NCI-H1436 (cell line): Measurements from ENCODE around the gene CACNA1H.

Experiments
- DNase-seq: peaks from one replicate; lab custom pipeline; 2025; lab: John Stamatoyannopoulos, UW

The CACNA1H gene

DNA sequence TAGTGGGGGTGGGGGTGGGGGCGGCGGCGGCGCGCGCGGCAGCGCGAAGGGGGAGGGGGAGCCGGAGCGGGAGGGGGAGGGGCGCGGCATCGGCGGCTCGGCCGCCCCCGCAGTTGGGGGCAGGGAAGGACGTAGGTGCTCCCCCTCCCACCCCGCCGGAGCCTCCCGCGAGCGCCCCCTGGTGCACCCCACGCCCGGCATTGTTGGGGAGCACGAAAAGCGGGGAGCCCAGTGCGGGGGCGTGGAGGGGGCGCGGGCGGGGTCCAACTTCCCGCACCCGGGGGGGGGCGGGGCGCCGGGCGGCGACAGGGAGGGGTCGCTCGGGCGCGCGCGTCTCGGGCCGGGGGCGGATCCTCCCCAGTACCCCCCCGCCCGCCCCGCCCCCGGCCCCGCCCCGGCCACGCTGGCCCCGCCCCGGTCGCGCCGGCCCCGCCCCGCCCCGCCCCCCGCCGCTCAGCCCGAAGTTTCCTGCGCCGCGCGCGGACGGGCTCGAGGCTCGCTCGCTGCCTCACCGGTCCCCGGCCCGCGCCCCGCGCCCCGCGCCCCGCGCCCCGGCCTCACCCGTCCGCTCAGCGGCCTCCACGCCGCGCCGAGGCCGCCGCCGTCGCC is at the start of gene CACNA1H:
CACNA1H (plus strand) TSS at position 456 of the 609 bp plus-strand sequence. CDS start 632 bp downstream, outside the sequence.
- DNase-seq, result peak; percentile 40

DNA sequence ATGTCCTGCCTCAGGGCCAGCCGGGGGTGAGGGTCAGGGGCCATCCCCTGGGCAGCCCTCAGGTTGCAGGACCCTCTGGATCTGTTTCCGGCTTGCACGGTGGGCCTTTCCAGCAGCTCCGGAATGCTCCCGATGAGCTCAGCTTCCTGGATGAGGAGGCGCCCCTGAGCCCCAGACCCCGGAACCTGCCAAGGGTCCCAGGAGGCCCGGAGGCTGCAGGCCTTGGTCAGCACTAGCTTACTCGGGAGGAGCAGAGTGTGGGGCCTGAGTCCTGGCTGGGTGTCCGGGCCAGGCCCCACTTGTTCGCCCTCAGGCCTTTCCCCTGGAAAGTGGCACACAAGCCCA is 49.3 kb upstream of the CACNA1H start:
- no peak for DNase-seq

DNA sequence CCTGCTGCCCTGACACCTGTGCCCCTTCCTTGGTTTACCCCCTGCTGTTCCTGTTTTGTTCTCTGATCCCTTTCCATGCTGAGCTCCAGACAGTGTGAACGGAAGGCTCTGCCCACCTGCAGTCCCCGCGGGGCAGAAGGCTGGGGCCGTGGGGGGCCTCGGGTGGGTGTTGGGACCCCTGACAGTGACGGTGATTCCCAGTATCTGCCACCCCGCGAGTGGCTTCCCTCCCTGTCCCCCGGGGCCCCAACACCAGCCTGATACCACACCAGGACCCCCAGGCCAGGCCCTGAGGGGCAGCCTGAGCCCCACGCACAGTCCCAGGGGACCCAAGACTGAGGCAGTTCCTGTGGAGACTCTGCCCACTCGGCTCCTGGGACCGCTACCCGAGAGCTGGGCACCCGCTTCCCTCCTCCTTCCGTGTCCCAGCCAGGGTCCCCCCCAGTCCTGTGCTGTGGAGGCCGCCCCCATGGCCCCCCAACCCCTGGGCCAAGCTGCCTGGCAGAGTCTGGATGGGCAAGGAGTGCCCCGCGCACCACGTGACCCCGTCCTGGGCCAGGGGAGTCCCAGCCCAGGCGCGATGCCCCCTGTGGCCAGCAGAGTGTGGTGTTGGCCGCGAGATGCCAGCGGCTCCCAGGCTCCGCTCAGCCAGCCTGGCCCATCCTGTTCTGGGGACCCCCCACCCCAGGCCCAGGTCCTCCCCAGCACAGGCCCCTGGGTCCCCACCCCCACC is 46.9 kb upstream of the CACNA1H start:
- DNase-seq, result peak; percentile 57

DNA sequence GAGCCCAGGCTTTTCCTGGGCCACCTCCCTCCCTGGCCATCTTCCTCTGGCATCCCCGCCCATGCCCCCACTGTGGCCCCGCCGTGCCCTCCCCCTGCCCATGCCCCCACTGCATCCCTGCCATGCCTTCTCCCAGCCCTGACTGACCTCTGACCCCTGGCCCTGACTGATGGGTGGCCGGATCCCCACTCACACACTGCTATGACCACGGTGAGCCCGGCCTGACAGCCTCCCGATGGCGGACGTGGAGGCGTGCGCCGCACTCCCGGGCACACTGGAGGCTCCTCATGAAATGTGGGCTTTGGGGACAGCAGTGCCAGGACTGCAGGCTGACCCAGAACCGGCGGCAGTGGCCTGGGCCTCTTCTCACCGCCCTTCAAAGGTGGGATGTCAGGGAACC is 46.2 kb upstream of the CACNA1H start:
- DNase-seq, result no peak

DNA sequence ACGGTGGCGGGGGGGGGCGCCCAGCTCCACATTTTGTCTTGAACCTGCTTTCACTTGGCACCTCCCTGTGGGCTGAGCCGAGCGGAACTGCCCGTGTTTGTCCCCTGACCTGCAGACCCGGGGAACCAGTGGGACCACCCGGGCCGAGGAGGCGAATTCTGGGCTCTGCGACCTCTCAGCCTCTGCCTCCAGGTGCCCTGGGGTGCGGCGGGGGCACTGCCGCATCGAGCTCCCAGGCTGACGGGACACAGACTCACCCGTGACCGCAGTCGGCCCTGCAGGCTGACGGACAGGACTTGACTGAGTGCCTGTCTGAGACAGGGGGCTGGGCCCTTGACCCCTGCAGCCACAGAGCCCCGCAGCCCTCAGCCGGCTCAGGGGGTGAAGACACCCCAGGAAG is 45.8 kb upstream of the CACNA1H start:
- DNase-seq, result no peak

DNA sequence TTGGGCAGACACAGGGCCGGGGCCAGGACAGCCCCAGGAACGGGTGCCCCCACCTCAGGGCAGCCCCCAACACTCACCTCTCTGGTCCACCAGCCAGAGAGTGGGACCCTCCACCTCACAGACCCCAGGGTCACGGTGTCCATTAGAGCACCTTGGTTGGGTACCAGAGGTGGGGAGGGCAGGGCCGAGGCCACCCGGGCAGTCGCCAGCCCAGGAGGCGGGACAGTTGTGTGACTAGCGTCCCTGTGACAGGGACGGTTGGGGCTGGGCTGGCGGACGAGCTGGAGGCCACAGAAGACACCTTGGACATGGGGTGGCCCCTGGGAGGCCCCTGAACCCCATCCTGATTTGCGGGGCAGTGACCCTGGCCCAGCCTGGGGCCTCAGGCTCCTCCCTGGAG is 45.2 kb upstream of the CACNA1H start:
- DNase-seq, result no peak

DNA sequence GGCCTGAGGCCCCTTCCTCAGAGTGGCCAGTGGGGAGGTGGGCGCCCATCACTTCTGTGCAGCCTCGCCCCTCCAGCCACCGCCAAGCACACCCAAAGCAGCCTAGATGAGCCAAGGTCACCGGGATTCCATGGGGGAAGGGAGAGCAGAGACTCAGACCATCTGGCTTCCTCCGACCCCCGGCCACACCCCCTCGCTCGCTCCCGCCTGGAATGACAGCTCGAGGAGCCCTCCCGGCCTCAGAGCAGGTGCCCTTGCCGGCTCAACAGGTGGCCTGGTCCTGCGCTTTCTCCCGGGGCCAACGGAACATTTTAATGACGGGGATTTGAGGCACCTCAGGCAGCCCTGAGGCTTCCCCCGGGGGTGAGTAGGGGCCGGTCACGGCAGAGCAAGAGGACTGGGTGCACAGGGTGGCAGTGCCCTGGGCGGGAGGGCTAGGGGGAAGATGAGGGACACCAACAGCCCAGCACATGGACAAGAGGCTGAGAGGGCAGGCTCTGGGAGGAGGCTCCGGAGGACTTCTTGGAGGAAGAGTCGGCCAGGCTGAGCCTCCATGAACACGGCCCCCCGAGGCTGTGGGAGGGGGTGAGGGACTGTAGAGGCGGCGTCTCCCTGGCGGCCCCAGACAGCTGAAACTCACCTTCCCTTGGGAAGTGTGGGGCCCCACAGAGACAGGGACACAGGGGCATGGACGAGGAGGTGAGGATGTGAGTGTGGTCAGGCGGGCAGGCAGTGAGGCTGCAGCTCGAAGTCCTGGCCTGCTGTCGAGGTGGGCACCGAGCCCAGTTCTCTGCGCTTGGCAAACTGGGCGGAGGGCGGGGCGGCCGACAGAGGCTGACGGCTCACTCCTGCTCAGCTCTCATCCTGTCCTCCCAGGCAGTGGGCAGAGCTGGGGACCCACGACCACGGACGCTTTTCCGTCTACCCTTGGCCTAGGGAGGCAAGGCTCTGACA is 44.3 kb upstream of the CACNA1H start:
- DNase-seq, result no peak

DNA sequence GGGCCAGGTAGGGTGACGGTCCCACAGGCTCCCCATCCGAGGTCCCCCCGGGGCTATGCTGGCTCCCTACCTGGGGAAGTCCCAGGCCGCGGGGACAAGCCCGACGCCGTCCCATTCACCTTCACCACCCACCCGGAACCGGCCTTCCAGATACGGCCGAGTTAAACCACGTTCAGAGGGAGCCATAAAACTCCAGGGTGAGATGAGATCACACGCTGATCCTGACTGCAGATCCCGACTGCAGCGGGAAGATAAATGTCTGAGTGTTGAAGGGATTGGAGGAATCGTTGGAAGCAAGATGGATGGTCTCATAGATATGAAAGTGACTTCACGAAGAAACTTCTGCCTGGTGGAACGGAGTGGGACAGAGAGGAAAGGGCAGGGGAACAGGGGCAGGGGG is 43.3 kb upstream of the CACNA1H start:
- no peak for DNase-seq

DNA sequence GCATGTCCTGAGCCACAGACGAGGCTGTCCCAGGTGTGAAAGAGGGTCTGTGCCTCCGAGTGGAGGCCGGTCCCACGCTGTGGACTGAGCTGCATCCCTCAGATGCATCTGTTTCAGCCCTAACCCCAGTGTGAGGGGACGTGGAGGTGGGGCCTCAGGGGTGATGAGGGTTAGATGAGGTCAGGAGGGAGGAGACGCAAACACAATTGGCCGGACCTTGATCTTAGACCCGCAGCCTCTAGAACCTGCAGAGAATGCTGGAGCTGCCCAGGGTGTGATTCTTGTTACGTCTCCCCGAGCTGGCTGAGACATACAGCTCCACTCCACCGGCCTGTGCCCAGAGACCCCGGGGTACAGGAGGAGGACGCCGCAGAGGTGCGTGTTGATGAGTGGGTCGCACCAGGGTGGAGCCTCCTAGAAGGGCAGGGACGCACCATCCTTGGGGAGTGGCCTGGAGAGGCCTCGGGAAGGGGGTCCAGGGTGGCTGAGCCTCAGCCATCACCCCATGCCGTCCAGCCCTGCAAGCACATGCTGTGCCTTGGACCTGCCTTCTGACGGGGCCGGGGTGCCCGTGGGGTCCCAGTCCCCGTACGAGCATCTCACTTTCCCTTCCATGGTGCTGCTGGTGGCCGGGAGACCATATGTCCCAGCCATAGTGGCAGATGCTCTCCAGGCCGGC is 40.3 kb upstream of the CACNA1H start:
- DNase-seq, result no peak

DNA sequence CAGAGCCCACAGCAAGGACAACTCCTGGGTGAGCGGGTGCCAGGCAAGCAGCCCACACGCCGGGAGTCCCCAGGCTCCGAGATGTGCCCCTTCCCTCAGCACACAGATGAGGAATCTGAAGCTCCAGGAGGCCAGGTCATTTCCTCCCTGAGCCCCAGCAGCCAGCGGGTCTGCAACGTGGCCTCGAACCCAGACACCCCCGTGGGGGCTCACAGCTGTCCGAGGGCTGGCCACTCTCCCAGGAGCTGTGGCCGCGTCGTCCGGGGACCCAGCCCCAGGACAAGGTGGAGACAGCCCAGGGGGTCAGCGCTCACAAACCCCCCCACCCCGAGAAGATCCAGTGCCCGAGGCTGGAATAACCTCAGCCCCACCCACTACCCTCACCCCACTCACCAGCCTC is 39.4 kb upstream of the CACNA1H start:
- no peak for DNase-seq

DNA sequence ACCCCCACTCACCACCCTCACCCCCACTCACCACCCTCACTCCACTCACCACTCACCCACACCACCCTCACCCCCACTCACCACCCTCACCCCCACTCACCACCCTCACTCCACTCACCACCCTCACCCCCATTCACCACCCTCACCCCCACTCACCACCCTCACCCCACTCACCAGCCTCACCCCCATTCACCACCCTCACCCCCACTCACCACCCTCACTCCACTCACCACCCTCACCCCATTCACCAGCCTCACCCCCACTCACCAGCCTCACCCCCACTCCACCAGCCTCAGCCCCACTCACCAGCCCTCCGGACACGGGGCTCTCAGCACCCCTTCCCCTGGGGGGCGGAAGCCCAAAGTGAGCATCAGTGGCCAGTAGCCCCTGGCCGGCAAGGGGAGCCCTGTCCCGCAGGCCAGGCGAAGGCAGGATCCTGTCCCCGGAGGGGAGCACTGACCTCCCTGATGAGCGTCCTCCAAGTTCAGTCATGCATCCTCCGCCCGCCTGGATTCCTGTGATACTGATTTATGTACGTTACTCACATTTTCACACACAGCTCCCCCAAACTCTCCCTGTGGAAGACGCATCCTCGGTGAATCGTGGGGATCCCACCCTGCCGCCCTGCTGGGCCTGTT is 38.9 kb upstream of the CACNA1H start:
- DNase-seq, result no peak

DNA sequence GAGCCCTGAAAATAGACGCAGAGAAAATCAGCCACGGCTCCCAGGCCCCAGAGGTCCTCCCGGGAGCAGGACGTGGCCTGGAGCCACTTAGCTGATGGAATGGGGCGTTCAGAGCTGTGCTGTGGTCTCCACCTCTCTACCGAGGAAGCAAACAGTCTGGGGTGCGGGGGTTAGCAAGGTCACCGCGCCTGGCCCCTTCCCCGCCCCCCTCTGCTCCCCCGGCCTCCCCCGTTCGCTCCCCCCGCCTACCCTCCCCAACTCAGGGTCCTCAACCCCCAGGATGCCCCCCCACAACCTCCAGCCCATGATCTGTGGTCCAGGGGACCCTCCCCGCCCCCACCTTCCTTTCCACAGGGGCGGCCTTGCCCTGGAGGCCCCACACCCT is 36.2 kb upstream of the CACNA1H start:
- no peak for DNase-seq

DNA sequence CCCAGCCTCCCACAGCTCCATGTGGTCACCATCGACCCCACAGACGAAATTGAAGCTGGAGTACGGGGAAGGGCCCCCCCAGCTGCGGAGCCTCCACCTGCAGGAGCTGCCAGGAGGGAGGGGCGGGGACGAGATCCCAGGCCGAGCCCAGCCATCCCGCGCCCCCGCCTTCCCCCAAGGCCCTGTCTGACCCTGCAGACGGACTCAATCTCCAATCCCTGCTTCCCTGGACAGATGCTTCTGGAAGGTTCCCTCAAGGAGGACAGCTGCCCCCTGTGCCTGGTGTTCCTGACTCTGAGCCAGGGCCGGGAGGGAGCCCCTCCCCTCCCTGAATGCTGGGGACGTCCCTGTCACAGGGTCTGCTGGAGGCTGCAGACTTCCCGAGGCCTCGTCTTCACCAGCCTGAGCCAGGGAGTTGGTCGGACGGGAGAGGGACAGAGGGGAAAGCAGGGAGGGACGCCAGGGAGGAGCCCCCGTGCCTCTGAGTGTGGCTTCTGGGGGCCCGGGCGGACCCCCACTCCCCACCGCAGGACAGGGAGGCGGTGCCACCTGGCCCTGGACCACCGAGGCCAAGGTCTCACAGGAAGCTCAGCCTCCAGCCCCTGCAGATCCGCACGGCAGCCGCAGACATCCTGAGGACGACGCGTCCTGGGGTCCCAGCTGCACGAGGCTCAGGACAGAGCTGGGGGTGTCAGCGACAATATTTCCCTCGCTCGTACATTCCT is 35.6 kb upstream of the CACNA1H start:
- no peak for DNase-seq

DNA sequence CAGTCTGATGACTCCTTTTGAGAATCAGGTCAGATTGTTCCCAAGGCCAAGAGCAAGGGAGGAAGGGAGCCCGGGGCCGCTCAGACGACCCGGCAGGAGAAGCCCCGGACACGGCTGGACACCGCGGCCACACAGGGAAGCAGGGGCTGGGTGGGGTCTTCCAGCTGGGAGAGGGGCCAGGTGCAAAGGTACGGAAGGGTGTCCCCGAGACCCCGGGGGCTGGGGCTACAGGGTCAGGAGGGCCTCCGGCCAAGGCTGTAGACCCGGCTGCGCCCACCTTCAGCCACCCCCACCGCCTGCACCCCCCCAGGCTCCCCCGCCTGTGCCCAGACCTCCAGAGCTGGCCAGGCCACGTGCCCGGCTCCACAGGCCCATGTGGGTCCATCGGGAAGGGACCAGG is 35.0 kb upstream of the CACNA1H start:
- DNase-seq, result no peak

DNA sequence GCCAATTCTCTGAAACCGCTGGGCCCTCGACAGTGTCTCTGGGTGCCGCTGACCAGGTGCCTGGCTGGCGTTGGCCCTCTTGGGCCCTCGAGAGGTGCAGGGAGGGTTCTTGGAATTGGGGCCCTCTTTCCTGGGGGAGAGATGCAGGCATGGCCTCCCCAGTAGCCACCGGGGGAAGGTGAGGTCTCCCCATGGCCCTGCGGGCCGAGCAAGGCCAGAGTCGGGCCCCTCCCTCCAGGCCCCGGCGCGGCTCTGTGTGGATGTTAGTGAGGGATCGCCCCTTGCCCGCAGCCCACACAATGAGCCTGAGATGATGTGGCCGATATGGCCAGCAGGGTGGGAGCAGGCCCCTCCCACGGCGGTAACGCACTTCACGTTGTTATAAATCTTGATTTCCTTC is 33.8 kb upstream of the CACNA1H start:
- no peak for DNase-seq

DNA sequence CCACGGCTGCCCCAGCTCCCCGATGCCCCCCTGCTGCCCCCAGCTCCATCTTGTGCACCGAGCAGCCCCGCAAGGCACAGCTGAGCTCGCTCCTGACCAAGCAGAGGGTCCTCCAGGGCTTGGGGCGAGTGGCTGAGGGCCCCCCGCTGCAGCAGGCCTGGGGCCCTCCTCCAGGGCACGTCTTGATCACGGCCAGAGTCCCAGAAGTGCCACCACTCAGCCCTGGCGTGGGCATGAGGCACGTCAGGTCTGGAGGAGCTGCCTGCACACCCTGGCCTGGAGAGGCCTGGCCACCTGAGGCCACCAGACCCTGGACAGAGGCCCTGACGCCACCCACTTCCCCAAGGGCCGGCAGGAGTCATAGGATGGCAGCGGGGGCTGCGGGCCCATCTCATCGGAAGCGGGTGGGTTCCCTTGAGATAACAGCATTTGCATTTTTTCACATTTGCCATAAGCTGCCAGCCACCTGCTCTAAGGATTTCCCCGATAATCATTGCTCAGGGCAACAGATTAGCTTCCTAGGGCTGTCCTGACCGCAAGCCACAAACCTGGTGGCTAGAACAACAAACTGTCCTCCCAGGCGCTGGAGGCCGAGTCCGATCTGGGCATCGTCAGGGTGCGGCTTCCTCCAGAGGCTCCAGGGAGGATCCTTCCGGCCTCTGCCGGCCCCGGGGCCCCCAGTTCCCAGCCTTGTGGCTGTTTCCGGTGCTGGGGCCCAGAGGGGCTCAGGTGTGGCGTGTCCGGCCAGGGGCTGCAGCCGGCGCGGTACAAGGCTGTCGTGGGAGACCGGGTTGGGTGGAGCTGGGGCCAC is 32.9 kb upstream of the CACNA1H start:
- DNase-seq, result no peak

DNA sequence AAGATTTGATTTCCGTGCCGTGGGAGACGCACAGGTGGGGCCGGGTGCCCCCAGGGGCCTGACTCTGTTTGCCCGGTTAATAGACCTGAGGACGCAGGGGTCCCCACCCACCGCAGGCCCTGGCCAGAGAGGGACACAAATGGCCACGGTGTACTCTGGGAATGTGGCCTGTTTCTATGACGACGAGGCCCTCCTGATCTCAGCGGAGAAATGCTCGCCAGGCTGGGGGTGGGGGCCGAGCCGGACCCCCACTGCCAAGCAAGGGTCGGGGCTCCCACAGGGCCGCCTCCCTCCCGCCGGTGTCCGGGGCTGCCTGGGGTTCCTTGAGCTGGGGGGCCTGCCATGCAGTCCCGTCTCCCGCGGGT is 32.3 kb upstream of the CACNA1H start:
- no peak for DNase-seq

DNA sequence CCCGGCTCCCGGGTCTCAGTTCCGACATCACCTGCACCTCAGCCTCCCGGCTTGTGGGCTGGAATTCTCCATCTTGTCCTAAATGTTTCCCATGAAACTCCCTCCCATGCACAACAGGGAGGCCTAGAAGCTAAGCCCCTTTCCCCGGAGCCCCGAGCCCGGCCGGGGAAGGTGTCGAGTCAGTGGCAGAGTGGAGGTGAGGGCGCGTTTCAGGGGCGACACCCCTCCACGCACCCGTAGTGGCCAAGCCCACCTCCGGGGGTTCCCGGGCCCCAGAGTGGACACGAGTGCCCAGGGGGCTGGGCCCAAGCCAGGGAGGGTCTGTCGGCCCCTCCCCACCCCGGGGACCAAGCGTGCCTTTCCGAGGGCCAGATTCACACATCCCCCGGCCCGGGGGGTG is 31.9 kb upstream of the CACNA1H start:
- DNase-seq, result no peak

DNA sequence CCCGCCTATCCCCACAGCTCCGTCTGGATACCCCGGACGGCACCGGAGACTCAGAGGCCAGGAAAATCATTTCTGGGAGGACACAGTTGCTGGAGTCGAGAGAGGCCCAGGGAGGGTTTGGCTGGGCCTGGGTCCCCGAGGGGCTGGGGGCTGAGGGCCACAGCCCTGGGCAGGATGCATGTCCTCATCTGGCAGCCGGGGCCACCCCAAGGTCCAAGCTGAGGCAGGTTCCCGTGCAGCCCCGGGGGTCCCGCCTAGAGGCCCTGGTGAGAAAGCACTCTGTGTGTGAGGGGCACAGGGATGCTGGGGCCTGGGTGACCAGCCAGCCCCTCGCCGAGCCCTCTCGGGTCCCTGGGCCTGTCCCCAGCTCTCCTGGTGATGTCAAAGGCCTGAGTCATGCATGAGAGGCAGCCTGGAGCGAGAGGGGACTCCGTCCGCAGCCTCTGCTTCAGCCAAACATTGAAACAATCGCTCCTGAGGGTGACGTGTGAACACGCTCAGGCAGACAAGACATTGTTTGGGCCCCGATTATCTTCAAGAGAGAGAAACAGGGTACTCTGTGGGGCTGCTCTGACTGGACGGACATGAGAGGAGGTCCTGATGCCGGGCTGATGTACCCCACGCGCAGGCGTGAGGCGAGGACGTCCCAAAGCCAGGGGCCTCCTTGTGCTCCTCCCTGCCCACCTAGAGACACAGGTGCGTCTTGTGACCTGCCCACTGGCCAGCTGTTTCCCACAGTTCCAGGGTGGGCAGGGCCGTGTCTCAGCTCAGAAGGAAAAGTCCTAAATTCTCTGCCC is 31.1 kb upstream of the CACNA1H start:
- DNase-seq, result no peak

DNA sequence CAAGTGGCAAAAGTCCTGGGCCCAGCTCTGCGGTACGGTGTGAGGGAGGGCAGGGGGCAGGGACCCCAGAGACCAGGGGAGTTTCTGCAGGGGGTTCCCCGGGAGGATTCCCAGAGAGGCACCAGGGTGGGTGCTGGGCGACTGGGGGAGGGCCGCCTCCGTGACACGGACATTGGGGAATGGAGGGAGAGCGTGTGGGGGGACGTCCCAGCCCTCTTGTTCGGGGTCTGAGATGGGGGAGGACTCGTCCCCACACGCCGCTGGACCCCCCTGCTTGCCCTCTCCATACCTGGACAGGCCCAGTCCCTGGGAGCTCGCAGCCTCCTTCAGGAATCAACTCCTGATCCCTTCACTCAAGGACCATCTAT is 30.5 kb upstream of the CACNA1H start:
- DNase-seq, result no peak
